ENCODE results near the gene OSBPL6. TPM values are rescaled to one million over a fixed set of nuclear protein-coding genes. Genes with fewer than 3 reads are reported as not detected.

The OSBPL6 gene
- total RNA-seq, 6 donors from 2014 or later: 2.0 to 35.4 (median 5.1) TPM

DNA sequence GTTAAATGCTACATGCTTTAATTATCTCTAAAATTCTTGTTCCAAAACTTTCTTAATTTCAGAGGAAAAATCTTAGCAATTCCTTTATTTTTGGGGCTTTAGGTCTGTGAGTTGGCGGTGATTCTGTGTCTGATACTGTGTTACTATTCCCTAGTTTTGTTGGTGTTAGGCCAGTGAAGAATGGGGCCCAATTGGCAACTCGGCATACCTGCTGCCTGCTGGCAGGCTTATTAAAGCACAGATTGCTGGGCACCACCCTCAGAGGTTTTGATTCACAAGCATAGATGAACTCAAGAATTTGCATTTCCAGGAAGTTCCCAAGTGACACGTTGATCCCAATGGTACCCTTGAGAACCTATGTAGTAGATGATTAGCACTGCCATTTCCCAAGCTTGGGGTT, 101.6 kb downstream of the OSBPL6 start:
- TF ChIP-seq, protein P1, sequence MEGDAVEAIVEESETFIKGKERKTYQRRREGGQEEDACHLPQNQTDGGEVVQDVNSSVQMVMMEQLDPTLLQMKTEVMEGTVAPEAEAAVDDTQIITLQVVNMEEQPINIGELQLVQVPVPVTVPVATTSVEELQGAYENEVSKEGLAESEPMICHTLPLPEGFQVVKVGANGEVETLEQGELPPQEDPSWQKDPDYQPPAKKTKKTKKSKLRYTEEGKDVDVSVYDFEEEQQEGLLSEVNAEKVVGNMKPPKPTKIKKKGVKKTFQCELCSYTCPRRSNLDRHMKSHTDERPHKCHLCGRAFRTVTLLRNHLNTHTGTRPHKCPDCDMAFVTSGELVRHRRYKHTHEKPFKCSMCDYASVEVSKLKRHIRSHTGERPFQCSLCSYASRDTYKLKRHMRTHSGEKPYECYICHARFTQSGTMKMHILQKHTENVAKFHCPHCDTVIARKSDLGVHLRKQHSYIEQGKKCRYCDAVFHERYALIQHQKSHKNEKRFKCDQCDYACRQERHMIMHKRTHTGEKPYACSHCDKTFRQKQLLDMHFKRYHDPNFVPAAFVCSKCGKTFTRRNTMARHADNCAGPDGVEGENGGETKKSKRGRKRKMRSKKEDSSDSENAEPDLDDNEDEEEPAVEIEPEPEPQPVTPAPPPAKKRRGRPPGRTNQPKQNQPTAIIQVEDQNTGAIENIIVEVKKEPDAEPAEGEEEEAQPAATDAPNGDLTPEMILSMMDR (IDR thresholded peaks at IDR 0.05): no peak
- no peak for TF ChIP-seq POLR2AphosphoS5 (IDR thresholded peaks at IDR 0.05)
- TF ChIP-seq EP300 (IDR thresholded peaks at IDR 0.05): no peak
- TF ChIP-seq POLR2A (IDR thresholded peaks at IDR 0.05): no peak
- WGBS, 2 donors: 85 to 87% methylated on average over 3 of the region's 3 CpGs
- H3K27me3 ChIP-seq: no peaks in the 10 kb centered on the region
- no peak overlapping the region for H3K27ac ChIP-seq
- H3K9me3 ChIP-seq: no peaks in the 10 kb centered on the region
- DNase-seq: no peak
- no peaks in the 10 kb centered on the region for H3K36me3 ChIP-seq
- no peak for ATAC-seq (ENCODE audit: low FRiP score in 2 of 2)
- H3K4me3 ChIP-seq: no peak overlapping the region
- H3K4me1 ChIP-seq: peaks cover 0 to 15% (median 0%) of the 10 kb centered on the region in 4 donors

DNA sequence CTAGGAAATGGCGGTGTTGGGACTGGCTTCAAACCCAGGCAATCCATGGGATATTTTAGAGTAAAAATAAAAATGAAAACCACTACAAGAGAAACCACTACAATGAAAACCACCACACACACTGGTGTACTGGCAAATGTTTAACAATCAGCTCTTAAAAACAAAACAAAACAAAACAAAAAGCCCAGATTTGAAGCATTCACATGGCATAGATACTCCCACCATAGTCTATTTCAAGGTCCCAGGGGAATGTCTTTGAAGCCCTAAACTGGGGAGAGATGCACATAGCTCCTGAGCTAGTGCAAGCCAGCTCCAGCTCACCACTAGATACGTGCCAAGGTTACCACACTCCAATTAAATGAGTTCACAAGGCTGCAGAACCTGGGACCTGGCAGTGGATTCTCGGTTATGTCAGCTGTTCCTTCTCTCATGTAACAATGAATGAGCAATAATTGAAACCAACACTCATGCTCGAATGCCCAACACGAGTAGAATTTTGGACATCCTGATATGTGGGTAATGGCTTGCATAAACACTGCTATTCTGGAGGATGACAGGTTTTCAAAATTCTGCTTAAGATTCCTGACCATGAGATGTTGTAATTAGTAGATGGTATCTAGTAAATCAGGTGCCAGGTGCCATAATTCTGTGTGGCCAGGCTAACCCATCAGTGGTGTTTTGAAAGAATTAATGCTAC, 102.2 kb downstream of the OSBPL6 start:
- Histone ChIP-seq H3K4me1 (peaks cover 0 to 18% (median 0%) of the 10 kb centered on the region in 4 donors), H3K27me3 (no peaks in the 10 kb centered on the region), H3K4me3 (no peak overlapping the region), H3K36me3 (no peaks in the 10 kb centered on the region), H3K9me3 (no peaks in the 10 kb centered on the region), H3K27ac (no peak overlapping the region)
- ATAC-seq (ENCODE audit: low FRiP score in 2 of 2) (no peak), DNase-seq (no peak)
- WGBS, 2 donors: 89 to 90% methylated on average over 5 of the region's 5 CpGs
- TF ChIP-seq EP300 (IDR thresholded peaks at IDR 0.05): no peak
- TF ChIP-seq, protein P1 (IDR thresholded peaks at IDR 0.05): no peak
- no peak for TF ChIP-seq POLR2A (IDR thresholded peaks at IDR 0.05)
- no peak for TF ChIP-seq POLR2AphosphoS5 (IDR thresholded peaks at IDR 0.05)

- DNase-seq (no peak), ATAC-seq (ENCODE audit: low FRiP score in 2 of 2) (no peak)
- Histone ChIP-seq H3K36me3 (no peaks in the 10 kb centered on the region), H3K4me1 (peaks cover 0 to 18% (median 0%) of the 10 kb centered on the region in 4 donors), H3K27me3 (no peaks in the 10 kb centered on the region), H3K27ac (no peak overlapping the region), H3K9me3 (no peaks in the 10 kb centered on the region), H3K4me3 (no peak overlapping the region)
- 93 to 100% methylated on average over 1 of the region's 1 CpG for WGBS, 2 donors
- no peak for TF ChIP-seq POLR2A (IDR thresholded peaks at IDR 0.05)
These were observed 102.7 kb downstream of the OSBPL6 start for GRCh38 chr2:178297091-178297411.

- Histone ChIP-seq H3K27ac (no peak overlapping the region), H3K4me1 (peaks cover 0 to 18% (median 0%) of the 10 kb centered on the region in 4 donors), H3K4me3 (no peak overlapping the region), H3K9me3 (no peaks in the 10 kb centered on the region), H3K36me3 (no peaks in the 10 kb centered on the region), H3K27me3 (no peaks in the 10 kb centered on the region)
- TF ChIP-seq POLR2A (IDR thresholded peaks at IDR 0.05) (no peak), POLR2AphosphoS5 (IDR thresholded peaks at IDR 0.05) (no peak)
- ATAC-seq (ENCODE audit: low FRiP score in 2 of 2) (no peak), DNase-seq (no peak)
These were observed 104.5 kb downstream of the OSBPL6 start for GRCh38 chr2:178298785-178299212.

GRCh38 chr2:178301649-178302238, 107.4 kb downstream of the OSBPL6 start:
- Histone ChIP-seq H3K4me1 (peaks cover 0 to 18% (median 3%) of the 10 kb centered on the region in 4 donors), H3K4me3 (no peak overlapping the region), H3K27me3 (no peaks in the 10 kb centered on the region), H3K9me3 (no peaks in the 10 kb centered on the region), H3K36me3 (no peaks in the 10 kb centered on the region), H3K27ac (no peak overlapping the region)
- 55 to 63% methylated on average over 2 to 3 of the region's 3 CpGs for WGBS, 2 donors
- no peak for TF ChIP-seq POLR2A (IDR thresholded peaks at IDR 0.05)
- ATAC-seq (ENCODE audit: low FRiP score in 2 of 2) (peak; percentile 19 to 65), DNase-seq (peak in 1 of 2 donors; percentile 68)

- Histone ChIP-seq H3K27me3 (no peaks in the 10 kb centered on the region), H3K4me3 (no peak overlapping the region), H3K27ac (no peak overlapping the region), H3K9me3 (no peaks in the 10 kb centered on the region), H3K36me3 (no peaks in the 10 kb centered on the region), H3K4me1 (peaks cover 0 to 6% (median 3%) of the 10 kb centered on the region in 4 donors)
- TF ChIP-seq EP300 (IDR thresholded peaks at IDR 0.05): no peak
- TF ChIP-seq POLR2A (IDR thresholded peaks at IDR 0.05): no peak
- TF ChIP-seq, protein P1 (IDR thresholded peaks at IDR 0.05): no peak
- no peak for TF ChIP-seq POLR2AphosphoS5 (IDR thresholded peaks at IDR 0.05)
- ATAC-seq (ENCODE audit: low FRiP score in 2 of 2) (no peak), DNase-seq (no peak)
- WGBS, 2 donors: 61 to 80% methylated on average over 3 of the region's 3 CpGs
These were observed 110.0 kb downstream of the OSBPL6 start for GRCh38 chr2:178304333-178304732.
